Colonic mucosa (tissue), 4 donors: ENCODE data around the gene FAAH. TPM values are rescaled to one million over a fixed set of nuclear protein-coding genes. Genes with fewer than 3 reads are reported as not detected.

Experiments
- DNase-seq: peaks from one replicate; pipeline ENCODE4 v3.0.0-alpha.2; 2020
- H3K27ac ChIP-seq: fragments of 200-600 bp; one replicate; pipeline ENCODE4 v1.8.0; 2021
- H3K27me3 ChIP-seq: fragments of 200-600 bp; one replicate; pipeline ENCODE4 v1.8.0; 2021
- H3K36me3 ChIP-seq: fragments of 200-600 bp; one replicate; pipeline ENCODE4 v1.8.0; 2021
- H3K4me1 ChIP-seq: fragments of 200-600 bp; one replicate; pipeline ENCODE4 v1.8.0; 2021; ENCODE audit warnings: mild to moderate bottlenecking
- H3K4me3 ChIP-seq: fragments of 200-600 bp; one replicate; pipeline ENCODE4 v1.8.0; 2021
- H3K9ac ChIP-seq, 2 donors: one replicate each; pipeline ENCODE4 v1.7.0; 2013; ENCODE audit warnings: control low read depth in 2 of 2, low read depth in 2 of 2, low read length in 2 of 2
- H3K9me3 ChIP-seq: fragments of 200-600 bp; one replicate; pipeline ENCODE4 v1.8.0; 2021
- intact Hi-C: fragments of 100-400 bp; cut with DNase I; formaldehyde crosslinking; loops from one replicate; pipeline ENCODE4 v1.14.1; 2022
- total RNA-seq, 2 donors: library from RNA; stranded (reverse); fragmentation: NEBNext Ultra II Directional in 1 of 2; extraction: Animal tissue kit (Norgen Biotek cat#: 25700) in 1 of 2; gene quantifications; one replicate each; pipeline ENCODE4 v1.2.1, GENCODE V29; 2021
- TF ChIP-seq, protein P1 (sequence below): fragments of 200-600 bp; IDR thresholded peaks from one replicate; pipeline ENCODE4 v1.8.0; 2022; ENCODE audit warnings: antibody characterized with exemption, mild to moderate bottlenecking
- donor health status: healthy.
- donor health status: DM: no; HTN: no; CAD: no.
- donor health status: DM: no; HTN: no; CAD: no.

Gene FAAH
- total RNA-seq, 2 donors from 2014 or later = 70.0 to 117 TPM

DNA sequence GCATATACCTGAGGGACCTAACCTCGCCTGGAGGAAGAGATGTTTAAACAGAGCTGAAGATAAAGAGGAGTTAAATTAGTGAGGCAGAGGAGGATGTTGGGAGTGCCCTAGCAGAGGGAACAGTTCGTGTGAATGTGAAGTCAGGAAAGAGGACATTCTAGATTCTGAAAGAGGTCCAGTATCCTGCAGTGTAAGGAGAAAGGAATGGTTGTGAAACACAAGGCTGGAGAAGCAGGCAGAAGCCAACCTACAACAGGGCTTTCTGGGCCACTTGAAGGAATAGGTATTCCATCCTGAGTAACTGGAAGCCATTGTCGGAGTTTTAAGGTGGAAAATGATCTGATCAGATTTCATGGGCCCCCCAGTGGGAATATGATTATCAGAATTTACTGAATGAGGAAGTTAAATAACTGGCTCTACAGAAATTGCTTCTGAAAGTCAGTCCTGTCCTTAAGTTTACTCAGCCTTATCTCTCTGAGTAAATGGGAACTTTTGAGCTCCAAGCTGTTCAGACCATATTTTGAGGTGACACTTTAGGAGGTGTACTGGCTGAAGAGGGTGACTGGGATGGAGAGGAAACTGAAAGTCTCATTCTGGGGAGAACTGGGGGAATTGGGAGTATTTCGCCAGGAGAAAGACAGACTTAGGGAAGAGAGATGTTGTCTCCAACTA, 24.4 kb upstream of the FAAH start:
- intact Hi-C loops = no loop called here
- H3K9me3 ChIP-seq = no peaks in the 10 kb centered on the region
- H3K36me3 ChIP-seq = no peaks in the 10 kb centered on the region
- no peaks in the 10 kb centered on the region for H3K27me3 ChIP-seq
- DNase-seq = no peak
- no peak overlapping the region for H3K27ac ChIP-seq
- H3K4me1 ChIP-seq = no peaks in the 10 kb centered on the region
- TF ChIP-seq, protein P1, sequence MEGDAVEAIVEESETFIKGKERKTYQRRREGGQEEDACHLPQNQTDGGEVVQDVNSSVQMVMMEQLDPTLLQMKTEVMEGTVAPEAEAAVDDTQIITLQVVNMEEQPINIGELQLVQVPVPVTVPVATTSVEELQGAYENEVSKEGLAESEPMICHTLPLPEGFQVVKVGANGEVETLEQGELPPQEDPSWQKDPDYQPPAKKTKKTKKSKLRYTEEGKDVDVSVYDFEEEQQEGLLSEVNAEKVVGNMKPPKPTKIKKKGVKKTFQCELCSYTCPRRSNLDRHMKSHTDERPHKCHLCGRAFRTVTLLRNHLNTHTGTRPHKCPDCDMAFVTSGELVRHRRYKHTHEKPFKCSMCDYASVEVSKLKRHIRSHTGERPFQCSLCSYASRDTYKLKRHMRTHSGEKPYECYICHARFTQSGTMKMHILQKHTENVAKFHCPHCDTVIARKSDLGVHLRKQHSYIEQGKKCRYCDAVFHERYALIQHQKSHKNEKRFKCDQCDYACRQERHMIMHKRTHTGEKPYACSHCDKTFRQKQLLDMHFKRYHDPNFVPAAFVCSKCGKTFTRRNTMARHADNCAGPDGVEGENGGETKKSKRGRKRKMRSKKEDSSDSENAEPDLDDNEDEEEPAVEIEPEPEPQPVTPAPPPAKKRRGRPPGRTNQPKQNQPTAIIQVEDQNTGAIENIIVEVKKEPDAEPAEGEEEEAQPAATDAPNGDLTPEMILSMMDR = no peak
- H3K4me3 ChIP-seq = no peak overlapping the region
- no peak overlapping the region for H3K9ac ChIP-seq

DNA sequence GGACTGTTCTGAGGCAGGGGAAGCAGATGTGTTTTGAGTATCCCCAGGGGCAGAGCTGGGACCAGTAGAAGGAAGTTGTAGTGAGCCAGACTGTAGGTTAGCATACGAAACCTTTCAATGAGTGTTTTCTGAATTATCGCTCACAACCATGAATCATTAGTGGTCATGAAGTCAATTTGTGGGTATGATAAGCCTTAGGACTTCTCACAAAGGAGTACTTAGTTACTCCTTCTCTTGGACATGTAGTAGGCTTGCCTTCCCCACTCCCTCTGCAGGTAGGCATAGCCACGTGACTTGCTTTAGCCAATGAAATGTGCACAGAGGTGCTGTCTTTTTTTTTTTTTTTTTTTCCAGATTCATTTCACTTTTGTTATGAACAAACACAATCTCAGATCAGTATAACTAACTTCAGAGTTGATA, 23.9 kb upstream of the FAAH start:
- H3K4me1 ChIP-seq = no peaks in the 10 kb centered on the region
- H3K9me3 ChIP-seq = no peaks in the 10 kb centered on the region
- H3K27me3 ChIP-seq = no peaks in the 10 kb centered on the region
- no peak overlapping the region for H3K9ac ChIP-seq
- TF ChIP-seq, protein P1 = no peak
- no peak overlapping the region for H3K27ac ChIP-seq
- no peak for DNase-seq
- H3K36me3 ChIP-seq = no peaks in the 10 kb centered on the region
- no peak overlapping the region for H3K4me3 ChIP-seq
- intact Hi-C loops = no loop called here

DNA sequence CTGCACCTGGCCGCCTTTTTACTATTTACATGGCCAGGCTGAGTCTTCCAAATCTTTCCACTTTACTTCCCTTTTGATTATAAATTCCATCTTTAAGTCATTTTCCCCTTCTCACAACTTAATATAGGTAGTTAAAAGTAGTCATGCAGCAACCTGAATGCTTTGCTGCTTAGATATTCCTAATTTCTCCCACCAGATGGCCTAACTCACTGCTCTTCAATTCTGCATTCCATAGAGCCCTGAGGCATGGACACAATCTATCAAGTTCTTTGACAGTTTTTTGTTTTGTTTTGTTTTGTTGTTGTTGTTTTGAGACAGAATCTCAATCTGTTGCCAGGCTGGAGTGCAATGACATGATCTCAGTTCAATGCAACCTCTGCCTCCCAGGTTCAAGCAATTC, 21.7 kb upstream of the FAAH start:
- Histone ChIP-seq H3K27ac (no peak overlapping the region), H3K4me1 (no peaks in the 10 kb centered on the region)

DNA sequence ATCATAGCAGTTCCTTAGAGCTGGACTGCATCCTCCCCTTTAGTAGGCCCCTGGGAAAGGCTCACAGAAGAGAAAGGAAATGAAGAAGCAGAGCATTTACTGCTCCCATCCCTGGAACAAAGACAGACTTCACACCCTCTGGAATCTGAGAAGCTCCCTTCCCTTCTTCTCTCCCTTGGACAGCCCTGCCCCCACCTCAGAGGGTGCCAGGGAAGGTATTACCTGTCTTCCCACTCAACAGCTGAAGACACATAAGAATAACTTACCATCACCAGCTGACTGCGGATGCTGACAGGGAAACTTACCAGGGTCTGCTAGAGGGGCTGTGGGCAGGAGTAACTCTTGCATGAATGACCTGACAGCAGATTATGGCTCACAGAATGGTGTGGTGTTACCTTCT, 14.1 kb upstream of the FAAH start:
- TF ChIP-seq, protein P1 = no peak
- no peak for DNase-seq
- intact Hi-C loops = no loop called here
- H3K27ac ChIP-seq = no peak overlapping the region
- no peaks in the 10 kb centered on the region for H3K36me3 ChIP-seq
- no peaks in the 10 kb centered on the region for H3K4me1 ChIP-seq
- no peak overlapping the region for H3K4me3 ChIP-seq
- no peak overlapping the region for H3K9ac ChIP-seq
- no peaks in the 10 kb centered on the region for H3K9me3 ChIP-seq
- H3K27me3 ChIP-seq = no peaks in the 10 kb centered on the region

More for the DNA sequence above, 21.7 kb upstream of the FAAH start:
- Histone ChIP-seq H3K4me3 (no peak overlapping the region), H3K27me3 (no peaks in the 10 kb centered on the region), H3K36me3 (no peaks in the 10 kb centered on the region), H3K9ac (no peak overlapping the region), H3K9me3 (no peaks in the 10 kb centered on the region)
- TF ChIP-seq, protein P1 = no peak
- no peak for DNase-seq
- intact Hi-C loops = no loop called here

DNA sequence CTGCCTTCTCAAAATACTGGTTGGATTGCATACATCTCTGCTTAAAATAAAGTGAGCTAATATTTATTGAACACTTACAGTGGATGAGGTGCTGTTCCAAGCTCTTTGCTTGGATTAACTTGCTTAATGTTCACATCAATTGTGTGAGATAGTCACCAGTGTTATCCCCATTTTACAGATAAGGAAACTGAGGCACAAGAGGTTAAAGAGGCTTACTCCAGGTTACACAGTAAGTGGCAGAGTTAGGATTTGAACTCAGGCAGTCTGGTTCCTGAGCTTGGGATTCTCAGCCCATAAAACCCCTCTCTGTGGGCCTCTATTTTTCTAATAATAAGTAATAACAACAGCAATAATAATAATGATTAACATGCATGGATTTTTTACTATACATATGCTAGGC, 13.6 kb upstream of the FAAH start:
- Histone ChIP-seq H3K27ac (no peak overlapping the region), H3K4me1 (no peaks in the 10 kb centered on the region), H3K9me3 (no peaks in the 10 kb centered on the region), H3K9ac (no peak overlapping the region), H3K36me3 (no peaks in the 10 kb centered on the region), H3K27me3 (no peaks in the 10 kb centered on the region), H3K4me3 (no peak overlapping the region)
- TF ChIP-seq, protein P1 = no peak
- intact Hi-C loops = no loop called here
- no peak for DNase-seq
